Small intestine (tissue), 7 donors: ENCODE results near the gene PSMA1. TPM values are rescaled to one million over a fixed set of nuclear protein-coding genes. Genes with fewer than 3 reads are reported as not detected.
A peak's percentile ranks its signal among the peaks of the same experiment; 100 is the strongest.

Experiments used
- DNase-seq, 2 donors: peaks; one replicate each; pipeline versions ENCODE4 v3.0.0 to v3.0.0-alpha.2; 2013
- FAIRE-seq: peaks from 2 replicates; lab custom pipeline; 2012; peaks lifted over from hg19 to GRCh38; lab: Jason Lieb, UNC
- H3K27ac ChIP-seq, 3 donors: one replicate each; pipeline ENCODE4 v1.5.1; 2013; ENCODE audit warnings: low read length in 2 of 3, mild to moderate bottlenecking in 2 of 3, control low read depth in 1 of 3, inconsistent platforms in 1 of 3, low read depth in 1 of 3, moderate library complexity in 1 of 3
- H3K27me3 ChIP-seq, 3 donors: one replicate each; pipeline ENCODE4 v1.6.1; 2013; ENCODE audit warnings: low read length in 3 of 3, inconsistent platforms in 1 of 3; ENCODE audit not compliant: control insufficient read depth in 3 of 3, insufficient read depth in 3 of 3
- H3K36me3 ChIP-seq, 3 donors: one replicate each; pipeline ENCODE4 v1.6.1; 2013; ENCODE audit warnings: low read length in 3 of 3, inconsistent platforms in 1 of 3, low read depth in 1 of 3, mild to moderate bottlenecking in 1 of 3, moderate library complexity in 1 of 3; ENCODE audit not compliant: control insufficient read depth in 3 of 3, insufficient read depth in 2 of 3
- H3K4me1 ChIP-seq, 3 donors: one replicate each; pipeline ENCODE4 v1.6.1; 2013; ENCODE audit warnings: low read length in 2 of 3, inconsistent platforms in 1 of 3, low read depth in 1 of 3, mild to moderate bottlenecking in 1 of 3, moderate library complexity in 1 of 3; ENCODE audit not compliant: control insufficient read depth in 3 of 3, insufficient read depth in 2 of 3
- H3K4me3 ChIP-seq, 3 donors: one replicate each; pipeline ENCODE4 v1.5.1; 2013; ENCODE audit warnings: low read length in 3 of 3, control low read depth in 1 of 3, inconsistent platforms in 1 of 3, low read depth in 1 of 3, mild to moderate bottlenecking in 1 of 3, moderate library complexity in 1 of 3
- H3K9me3 ChIP-seq, 2 donors: one replicate each; pipeline ENCODE4 v1.6.1; 2013; ENCODE audit warnings: low read depth in 1 of 2, low read length in 1 of 2; ENCODE audit not compliant: control insufficient read depth in 2 of 2, insufficient read depth in 1 of 2
- WGBS, 3 donors: extraction: QIAGEN DNeasy Blood & Tissue Kit; methylation state at CpG; one replicate each; pipeline ENCODE4 v1.1.7; 2013; 5-methylcytosine and 5-hydroxymethylcytosine counted together
- polyA plus RNA-seq, 4 donors: library from polyadenylated mRNA; stranded (reverse) in 3 of 4; unstranded in 1 of 4; fragments of 200-250 nt in 3 of 4; fragments of 120-200 nt in 1 of 4; gene quantifications; one replicate each; pipeline versions ENCODE4 v1.2.1 to v1.2.3, GENCODE V29; 2013
- donor health status: healthy with polysubstance abuse.
- donor health status: control.
- donor health status: control.
- donor health status: Bipolar disorder and iron deficiency.
- donor health status: healthy.

PSMA1 gene
- polyA plus RNA-seq, 4 donors, result 135 to 194 (median 155) TPM

DNA sequence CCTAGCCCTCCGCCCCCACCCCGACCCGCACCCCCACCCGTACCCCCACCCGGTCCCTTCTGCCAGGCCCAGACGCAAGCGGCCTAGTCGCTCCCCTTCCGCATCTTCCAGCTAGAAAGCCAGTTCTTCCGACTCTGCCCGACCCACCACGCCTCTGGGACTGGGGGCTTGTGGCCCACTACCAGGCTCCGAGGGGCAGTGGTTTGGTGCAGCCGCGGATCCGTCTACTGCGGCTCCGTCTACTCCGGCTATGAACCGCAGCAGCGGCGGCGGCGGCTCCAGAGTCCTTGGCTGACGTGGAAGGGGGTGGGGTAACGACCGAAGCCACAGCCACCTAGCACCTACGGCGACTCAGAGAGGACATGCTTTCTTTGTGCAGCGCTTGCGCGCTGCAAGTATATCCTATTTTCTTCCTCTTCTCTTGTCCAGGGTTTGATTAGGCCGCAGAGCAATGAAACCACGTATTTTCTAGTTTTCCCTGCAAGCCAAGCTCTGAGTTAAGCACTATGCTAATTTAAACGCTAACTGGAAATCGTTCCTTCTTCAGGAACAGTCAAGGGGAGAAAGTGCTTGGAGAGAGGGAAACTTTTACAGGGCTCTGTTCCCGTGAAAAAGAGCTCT, 20.5 kb downstream of the PSMA1 start, which contains the start of gene COPB1:
TSS of gene COPB1 (minus strand) at position 252 of the 621 bp plus-strand sequence. CDS start 883 bp downstream, outside the sequence.
- Histone ChIP-seq H3K4me3 (peak within 1 kb of the TSS; percentile 80 to 95 (median 84)), H3K36me3 (peaks cover 3 to 7% (median 4%) of the 10 kb centered on the region in 3 donors), H3K27me3 (no peaks in the 10 kb centered on the region), H3K27ac (peak within 1 kb of the TSS; percentile 83 to 99 (median 91)), H3K4me1 (no peaks in the 10 kb centered on the region), H3K9me3 (no peaks in the 10 kb centered on the region)
- DNase-seq, result peak; percentile 96 to 98
- WGBS, 3 donors, result 0% methylated on average over 26 to 37 of the region's 37 CpGs
- FAIRE-seq, result no peak

DNA sequence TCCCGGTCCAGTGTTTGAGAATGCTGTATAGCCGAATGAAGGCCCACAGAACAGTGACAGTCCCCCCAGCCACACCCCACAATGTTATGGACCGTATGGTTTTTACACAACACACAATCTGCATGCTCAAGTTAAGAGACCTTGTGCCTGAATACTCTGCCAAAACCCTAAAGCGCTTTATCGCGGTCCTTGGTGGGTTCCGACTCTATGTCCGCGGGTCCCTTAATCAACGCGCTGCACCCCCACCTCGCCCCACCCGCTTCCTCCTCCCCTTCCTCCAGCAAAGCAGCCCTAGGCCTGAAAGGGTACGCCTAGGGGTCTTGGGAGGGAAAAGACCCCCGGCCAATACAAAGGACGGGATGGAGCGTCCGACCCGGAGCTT, 21.0 kb downstream of the PSMA1 start:
- Histone ChIP-seq H3K36me3 (peaks cover 3 to 7% (median 5%) of the 10 kb centered on the region in 3 donors), H3K27me3 (no peaks in the 10 kb centered on the region), H3K4me1 (no peaks in the 10 kb centered on the region), H3K4me3 (peak overlapping the region; percentile 80 to 95 (median 84)), H3K27ac (peak overlapping the region; percentile 2 to 99 (median 91)), H3K9me3 (no peaks in the 10 kb centered on the region)
- WGBS, 3 donors, result 0 to 1% (median 1%) methylated on average over 18 to 19 of the region's 19 CpGs
- DNase-seq (peak; percentile 38 to 71), FAIRE-seq (no peak)

DNA sequence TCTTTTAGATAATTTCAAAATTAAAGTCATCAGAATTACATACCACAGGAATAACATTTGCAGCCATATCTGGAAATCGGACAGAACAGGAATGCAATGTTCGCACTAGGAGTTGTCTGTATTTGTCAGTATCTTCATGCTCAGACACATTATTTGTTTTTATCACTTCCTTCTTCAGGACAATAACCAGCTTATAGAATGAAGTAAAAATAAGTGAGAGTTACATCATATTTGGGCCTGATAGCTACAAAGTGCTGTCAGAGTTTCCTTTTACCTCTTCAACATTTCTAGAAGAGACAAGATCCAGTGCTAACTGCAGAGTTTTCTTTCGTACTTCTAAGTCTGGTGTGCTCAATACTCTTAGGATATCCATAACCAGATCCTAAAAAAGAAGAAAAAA, 39.5 kb downstream of the PSMA1 start:
- FAIRE-seq (no peak), DNase-seq (no peak)
- whole genome bisulfite sequencing, 3 donors, result 93 to 99% (median 97%) methylated on average over 3 of the region's 3 CpGs
- peaks cover 8 to 44% (median 33%) of the 10 kb centered on the region in 3 donors for H3K36me3 ChIP-seq
- H3K4me1 ChIP-seq, result no peaks in the 10 kb centered on the region
- no peaks in the 10 kb centered on the region for H3K27me3 ChIP-seq
- H3K9me3 ChIP-seq, result no peaks in the 10 kb centered on the region
- H3K27ac ChIP-seq, result no peak overlapping the region
- no peak overlapping the region for H3K4me3 ChIP-seq

DNA sequence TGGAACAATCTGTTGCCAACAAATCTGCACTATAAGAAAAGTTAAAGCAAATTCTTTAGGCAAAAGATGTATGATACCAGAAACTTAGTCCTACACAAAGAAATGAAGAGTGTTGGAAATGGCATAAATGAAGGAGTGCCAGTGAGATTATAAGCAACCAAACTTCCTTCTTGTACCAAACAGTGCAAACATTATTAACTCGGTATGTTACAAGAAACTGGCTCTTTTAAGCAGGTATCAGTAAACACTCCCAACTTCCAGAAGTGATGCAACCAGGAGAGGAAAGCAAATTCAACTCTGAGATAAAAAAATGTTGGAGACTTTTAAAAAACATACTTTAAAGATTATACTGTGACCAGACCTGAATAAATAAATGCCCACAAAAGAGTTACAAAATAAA, 49.1 kb downstream of the PSMA1 start:
- peaks cover 20 to 36% (median 25%) of the 10 kb centered on the region in 3 donors for H3K36me3 ChIP-seq
- FAIRE-seq (no peak), DNase-seq (no peak)
- no peaks in the 10 kb centered on the region for H3K27me3 ChIP-seq
- no peak overlapping the region for H3K4me3 ChIP-seq
- no peak overlapping the region for H3K27ac ChIP-seq
- no peaks in the 10 kb centered on the region for H3K9me3 ChIP-seq
- H3K4me1 ChIP-seq, result no peaks in the 10 kb centered on the region
- 48 to 65% (median 62%) methylated on average over 1 of the region's 1 CpG for WGBS, 3 donors

DNA sequence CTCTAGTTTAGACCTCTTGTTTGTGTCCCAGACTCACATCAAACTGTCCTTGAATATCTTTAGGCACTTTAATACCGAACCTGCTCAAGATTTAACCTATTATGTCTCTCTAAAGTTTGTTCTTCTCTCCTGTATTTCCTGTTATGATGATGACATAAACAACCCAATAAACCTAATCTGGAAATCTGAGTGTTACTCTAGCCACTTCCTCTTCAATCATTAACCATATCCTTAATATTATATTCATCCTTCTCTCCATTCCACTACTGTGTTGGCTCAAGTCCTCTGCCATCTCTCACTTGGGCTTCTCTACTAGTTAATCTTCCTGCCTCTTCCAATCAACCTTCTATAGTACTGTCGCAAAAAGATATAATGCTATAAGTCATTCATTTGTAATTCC, 56.6 kb downstream of the PSMA1 start:
- WGBS, 3 donors, result 58 to 78% (median 63%) methylated on average over 2 of the region's 2 CpGs
- Histone ChIP-seq H3K36me3 (peaks cover 9 to 31% (median 27%) of the 10 kb centered on the region in 3 donors), H3K9me3 (no peaks in the 10 kb centered on the region), H3K4me1 (no peaks in the 10 kb centered on the region), H3K27ac (no peak overlapping the region), H3K27me3 (no peaks in the 10 kb centered on the region), H3K4me3 (no peak overlapping the region)
- peak in 1 of 2 donors; percentile 43 for DNase-seq
- no peak for FAIRE-seq

DNA sequence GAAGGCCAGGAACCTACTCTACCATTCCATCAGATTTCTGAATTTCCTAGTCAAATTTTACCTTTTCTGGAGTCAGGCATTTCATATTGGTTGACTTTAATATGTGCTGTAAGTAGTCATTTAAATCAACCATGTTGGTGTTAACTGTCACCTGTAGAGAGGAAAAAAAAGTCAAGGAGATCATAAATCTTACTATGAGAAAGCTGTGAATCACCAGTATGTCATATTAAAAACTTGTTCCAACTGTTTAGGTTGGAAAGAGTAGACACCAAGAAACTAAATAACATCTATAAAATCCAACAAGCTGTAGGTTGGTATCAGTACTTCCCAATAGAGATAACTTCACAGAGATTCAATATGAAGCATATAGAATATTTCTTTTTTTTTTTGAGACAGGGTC, 60.0 kb downstream of the PSMA1 start:
- no peak overlapping the region for H3K4me3 ChIP-seq
- H3K36me3 ChIP-seq, result peaks cover 13 to 30% (median 26%) of the 10 kb centered on the region in 3 donors
- no peaks in the 10 kb centered on the region for H3K9me3 ChIP-seq
- H3K27ac ChIP-seq, result no peak overlapping the region
- DNase-seq (no peak), FAIRE-seq (no peak)
- H3K4me1 ChIP-seq, result no peaks in the 10 kb centered on the region
- H3K27me3 ChIP-seq, result no peaks in the 10 kb centered on the region

DNA sequence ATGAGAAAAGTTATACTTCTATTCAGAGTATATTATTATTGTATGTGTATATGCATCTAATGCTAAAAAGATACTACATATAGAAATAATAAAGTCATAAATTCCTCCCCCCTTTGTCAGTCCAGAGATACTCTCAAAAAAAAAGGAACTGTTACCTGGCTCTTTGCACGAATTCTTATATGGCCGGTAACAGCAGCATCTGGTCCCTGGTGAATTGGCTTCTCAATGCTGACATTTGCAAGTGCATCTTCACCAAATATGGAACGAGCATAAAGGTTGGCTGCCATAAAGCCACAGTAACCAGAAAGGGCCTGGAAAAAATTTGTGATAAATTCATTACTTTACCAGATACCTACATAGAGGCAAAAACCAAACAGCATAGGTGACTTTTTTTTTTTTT, 61.8 kb downstream of the PSMA1 start:
- Histone ChIP-seq H3K36me3 (peaks cover 13 to 39% (median 20%) of the 10 kb centered on the region in 3 donors), H3K27me3 (no peaks in the 10 kb centered on the region), H3K4me3 (no peak overlapping the region), H3K9me3 (no peaks in the 10 kb centered on the region), H3K4me1 (no peaks in the 10 kb centered on the region), H3K27ac (no peak overlapping the region)
- DNase-seq (no peak), FAIRE-seq (no peak)
- WGBS, 3 donors, result 87 to 91% (median 89%) methylated on average over 3 of the region's 3 CpGs

DNA sequence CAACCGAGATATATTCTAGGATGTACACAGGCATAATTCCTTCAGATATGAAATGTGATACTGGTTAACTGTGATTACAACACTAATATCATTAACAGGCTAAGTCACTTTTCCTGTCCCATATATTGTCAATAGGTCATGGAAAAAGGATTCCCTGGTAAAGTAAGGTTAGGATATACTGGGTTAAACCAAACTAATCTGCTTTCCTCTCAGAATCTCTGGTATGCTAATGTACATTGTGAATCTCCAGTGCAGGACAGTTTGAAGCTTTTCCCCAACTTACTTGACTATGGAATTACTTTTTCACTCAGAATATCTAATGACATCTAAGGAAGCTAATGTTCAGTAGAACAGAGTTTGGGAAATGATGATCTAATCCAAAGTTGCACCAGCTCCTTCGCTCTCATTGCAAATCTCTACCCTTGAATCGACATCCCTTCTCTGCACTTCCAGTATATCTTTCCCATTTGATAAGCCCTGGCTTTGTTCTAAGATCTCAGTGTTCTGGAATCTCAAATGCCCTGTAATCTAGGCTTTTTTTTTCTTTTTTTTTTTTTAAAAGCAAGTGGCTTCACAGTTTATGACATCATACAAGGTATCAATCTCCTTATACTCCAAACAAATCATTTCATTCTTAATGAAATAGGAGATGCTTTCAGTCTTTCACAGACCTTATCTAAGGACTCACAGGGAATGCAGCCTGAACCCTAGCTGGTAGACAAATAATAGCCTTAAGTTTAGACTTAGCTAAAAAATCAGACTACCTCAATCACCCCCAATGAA, 64.3 kb downstream of the PSMA1 start:
- Histone ChIP-seq H3K9me3 (peaks cover 0 to 2% of the 10 kb centered on the region in 2 donors), H3K27me3 (no peaks in the 10 kb centered on the region), H3K4me1 (no peaks in the 10 kb centered on the region), H3K36me3 (peaks cover 12 to 33% (median 13%) of the 10 kb centered on the region in 3 donors), H3K4me3 (no peak overlapping the region), H3K27ac (no peak overlapping the region)
- WGBS, 3 donors, result 75 to 90% (median 84%) methylated on average over 3 of the region's 3 CpGs
- FAIRE-seq (no peak), DNase-seq (no peak)
